A673 (cell line): Measurements from ENCODE around the gene ZC3H6.

Experiments used
- CTCF ChIP-seq: fragments of 300-800, 200-600 bp; sonication (generic); conservative IDR thresholded peaks from 2 replicates; pipeline ENCODE4 v1.5.1; 2017; ENCODE audit warnings: low read depth, mild to moderate bottlenecking, antibody characterized with exemption, low read length, moderate library complexity, mixed read lengths
- EZH2 ChIP-seq: fragments of 200-600 bp; sonication (generic); IDR thresholded peaks from 2 replicates; pipeline ENCODE4 v1.6.1; 2017; ENCODE audit warnings: borderline replicate concordance, low read depth, mild to moderate bottlenecking, mixed read lengths, antibody characterized with exemption, low read length; ENCODE audit not compliant: poor library complexity, severe bottlenecking

GRCh38 chr2:112343827-112344585 is 68.6 kb downstream of the ZC3H6 start:
- TF ChIP-seq CTCF (no peak), EZH2 (no peak)
